ENCODE measurements around the gene NACC1.
"Not testable (repeated sequence)": the region's sequence is repeated elsewhere in the genome, so short reads cannot be mapped to it uniquely, and the experiment has no call there.

NACC1 gene

GRCh38 chr19:13121551-13122274, 3.6 kb downstream of the NACC1 start:
- DNase-seq, result no peak

DNA sequence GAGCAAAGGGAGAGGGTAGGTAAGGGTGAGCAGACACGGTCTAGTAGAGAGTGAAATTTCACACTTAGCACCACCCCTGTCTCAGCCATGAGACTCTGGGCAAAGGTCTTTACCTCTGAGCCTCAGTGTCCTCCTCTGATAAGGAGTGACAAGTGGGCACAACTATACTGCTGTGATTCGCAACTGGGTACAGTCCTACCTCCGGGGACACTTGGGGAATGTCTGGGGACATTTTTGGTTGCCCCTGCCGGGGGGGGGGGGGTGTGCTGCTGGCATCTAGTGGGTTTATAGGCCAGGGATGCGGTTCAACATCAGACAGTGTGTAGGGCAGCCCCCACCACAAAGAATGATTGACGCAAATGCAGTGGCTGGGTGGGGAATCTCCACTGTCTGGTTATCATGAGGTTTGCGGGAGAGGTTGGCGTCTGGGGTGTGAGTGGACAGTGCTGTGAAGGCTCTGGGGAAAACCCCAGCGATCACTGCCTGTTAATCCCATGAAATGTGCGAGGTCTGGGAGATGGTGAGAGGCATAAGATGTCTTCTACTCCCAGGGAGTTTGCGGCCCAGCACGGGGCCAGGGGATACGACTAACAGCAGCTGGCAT, 4.3 kb downstream of the NACC1 start:
- no peak for DNase-seq

DNA sequence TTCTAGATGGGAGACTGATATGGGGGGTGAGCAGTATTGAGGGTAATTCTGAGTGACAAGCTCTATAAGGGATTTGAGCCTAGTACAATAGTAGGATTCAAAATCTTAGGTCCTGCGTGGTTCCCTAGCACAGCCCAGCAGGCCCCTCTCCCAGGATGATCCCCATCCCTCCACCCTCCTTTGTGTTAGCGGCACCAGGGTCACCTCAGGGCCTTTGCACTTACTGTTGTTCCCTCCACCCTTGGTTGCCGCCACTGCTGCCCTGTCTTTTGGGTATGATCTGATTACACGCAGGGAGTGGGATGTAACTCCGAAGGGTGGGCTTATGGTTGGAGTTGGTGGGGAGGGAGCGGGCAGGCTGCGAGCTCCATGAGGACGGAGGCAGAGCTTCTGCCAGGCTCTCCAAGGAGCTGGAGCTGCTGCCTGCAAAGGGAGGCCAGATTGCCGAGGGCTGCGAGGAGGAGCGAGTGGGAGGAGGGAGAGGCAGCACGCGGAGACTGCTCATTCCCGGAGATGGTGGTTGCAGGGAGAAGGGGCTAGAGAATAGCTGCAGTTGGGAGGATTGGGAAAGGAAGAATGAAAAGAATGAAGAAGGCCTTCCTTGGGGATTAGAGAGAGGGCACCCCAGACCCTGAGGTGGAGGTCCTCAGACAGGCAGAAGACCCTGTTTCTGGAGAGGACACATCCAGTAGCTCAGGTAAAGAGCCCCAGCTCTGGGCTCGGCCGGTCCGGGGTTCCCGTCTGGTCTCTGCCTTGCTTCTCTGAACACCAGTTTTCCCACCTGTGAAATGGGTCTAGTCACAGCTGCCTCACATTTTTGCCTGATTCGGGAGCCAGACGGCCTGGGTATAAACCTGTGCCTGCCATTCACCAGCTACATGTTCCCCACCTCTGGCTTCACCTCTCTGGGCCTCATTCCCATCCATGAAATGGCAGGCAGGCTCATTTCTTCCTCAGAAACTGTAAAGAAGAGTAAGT, 5.2 kb downstream of the NACC1 start:
- no peak for DNase-seq

DNA sequence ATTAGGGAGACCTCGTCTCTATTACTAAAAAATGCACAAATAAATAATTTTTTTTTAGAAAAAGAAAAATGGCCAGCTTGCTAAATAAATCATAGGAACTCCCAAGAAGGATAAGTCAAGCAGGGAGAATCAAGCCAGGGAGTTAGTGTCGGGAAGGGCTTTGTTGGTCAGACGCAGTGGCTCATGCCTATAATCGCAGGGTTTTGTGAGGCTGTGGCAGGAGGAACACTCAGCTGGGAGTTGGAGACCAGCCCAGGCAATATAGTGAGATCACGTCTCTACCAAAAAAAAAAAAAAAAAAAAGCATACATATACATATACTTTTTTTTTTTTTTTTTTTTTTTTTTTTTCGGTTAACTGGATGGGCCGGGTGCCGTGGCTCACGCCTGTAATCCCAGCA, 9.0 kb downstream of the NACC1 start:
- no peak for DNase-seq

DNA sequence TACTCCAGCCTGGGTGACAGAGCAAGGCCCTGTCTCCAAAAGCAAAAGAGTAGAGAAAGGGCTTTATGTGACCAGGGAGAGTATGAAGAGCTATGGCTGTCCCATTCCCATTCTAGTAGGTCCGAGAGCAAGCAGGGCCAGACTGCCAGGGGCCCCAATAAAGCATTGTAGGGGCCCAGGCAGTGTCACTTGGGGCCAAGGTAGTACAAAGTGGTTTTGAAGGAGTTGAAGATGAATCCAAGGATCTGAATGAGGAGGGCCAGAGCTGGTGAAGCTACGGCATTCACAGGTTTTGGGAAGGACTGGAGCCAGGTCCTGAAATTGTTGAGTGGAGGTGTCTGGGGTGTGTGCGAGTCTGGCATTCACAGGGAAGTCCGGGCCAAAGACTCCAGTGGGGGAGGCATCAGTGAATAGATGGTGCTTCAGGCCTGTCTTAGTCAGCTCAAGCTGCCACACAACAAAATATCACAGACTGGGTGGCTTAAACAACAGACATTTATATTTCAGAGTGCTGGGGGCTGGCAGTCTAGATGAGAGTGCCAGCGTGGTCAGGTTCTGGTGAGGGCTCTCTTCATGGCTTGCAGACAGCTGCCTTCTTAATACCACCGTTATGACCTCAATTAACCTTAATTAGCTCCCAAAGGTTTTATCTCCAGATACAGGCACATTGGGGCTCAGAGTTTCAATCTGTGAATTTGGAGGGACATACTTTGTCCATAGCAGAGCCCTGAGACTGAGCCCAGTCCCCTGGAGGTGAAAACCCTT, 9.9 kb downstream of the NACC1 start:
- DNase-seq, result no peak

DNA sequence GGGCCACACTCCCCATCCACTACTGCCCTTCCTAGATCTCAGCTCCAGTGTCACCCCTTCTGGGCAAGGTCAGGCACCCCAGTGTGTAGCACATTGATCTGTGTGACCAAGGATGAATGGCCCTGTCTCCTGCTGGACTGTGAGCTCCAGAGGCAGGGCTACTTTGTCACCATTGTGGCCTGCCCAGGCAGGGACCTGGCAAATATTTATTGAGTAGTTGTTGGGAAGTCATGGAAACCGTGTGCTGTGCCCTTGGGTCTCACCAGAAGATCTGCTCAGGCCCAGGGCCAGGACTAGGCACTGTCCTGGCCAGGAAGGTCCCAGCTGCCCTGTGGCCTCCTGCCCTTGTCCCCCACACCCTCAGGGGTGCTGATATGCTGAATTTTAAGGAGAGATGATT, 10.5 kb downstream of the NACC1 start:
- no peak for DNase-seq

- no peak for DNase-seq
Measured at GRCh38 chr19:13129384-13129783, 11.3 kb downstream of the NACC1 start.

- DNase-seq, result no peak
Measured at GRCh38 chr19:13130886-13131490, 12.9 kb downstream of the NACC1 start.

- DNase-seq, result no peak
Measured at GRCh38 chr19:13132471-13133180, 14.6 kb downstream of the NACC1 start.

DNA sequence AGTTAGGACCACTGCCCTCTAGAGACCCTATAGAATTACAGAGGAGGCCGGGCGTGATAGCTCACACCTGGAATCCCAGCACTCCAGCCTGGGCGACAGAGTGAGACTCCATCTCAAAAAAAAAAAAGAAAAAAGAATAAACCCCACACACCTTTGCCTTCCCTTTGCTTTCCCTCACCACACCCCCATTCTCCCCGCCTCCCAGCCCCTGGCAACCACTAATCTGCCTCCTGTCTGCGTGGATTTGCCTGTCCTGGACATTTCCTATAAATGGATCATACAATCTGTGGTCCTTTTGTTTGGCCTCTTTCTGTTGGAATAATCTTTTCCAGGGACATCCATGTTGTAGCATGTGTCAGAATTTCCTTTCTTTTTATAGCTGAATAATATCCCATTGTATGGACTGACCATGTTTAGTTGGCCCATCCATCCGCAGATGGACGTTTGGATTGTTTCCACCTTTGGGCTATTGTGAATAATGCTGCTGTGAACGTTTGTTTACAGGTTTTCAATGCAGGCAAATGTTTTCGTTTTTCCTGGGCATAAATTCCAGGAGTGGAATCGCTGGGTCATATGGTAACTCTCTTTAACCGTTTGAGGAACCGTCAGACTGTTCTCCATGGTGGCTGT, 15.3 kb downstream of the NACC1 start:
- DNase-seq, result no peak

GRCh38 chr19:13134626-13135025, 16.6 kb downstream of the NACC1 start:
- DNase-seq, result no peak

DNA sequence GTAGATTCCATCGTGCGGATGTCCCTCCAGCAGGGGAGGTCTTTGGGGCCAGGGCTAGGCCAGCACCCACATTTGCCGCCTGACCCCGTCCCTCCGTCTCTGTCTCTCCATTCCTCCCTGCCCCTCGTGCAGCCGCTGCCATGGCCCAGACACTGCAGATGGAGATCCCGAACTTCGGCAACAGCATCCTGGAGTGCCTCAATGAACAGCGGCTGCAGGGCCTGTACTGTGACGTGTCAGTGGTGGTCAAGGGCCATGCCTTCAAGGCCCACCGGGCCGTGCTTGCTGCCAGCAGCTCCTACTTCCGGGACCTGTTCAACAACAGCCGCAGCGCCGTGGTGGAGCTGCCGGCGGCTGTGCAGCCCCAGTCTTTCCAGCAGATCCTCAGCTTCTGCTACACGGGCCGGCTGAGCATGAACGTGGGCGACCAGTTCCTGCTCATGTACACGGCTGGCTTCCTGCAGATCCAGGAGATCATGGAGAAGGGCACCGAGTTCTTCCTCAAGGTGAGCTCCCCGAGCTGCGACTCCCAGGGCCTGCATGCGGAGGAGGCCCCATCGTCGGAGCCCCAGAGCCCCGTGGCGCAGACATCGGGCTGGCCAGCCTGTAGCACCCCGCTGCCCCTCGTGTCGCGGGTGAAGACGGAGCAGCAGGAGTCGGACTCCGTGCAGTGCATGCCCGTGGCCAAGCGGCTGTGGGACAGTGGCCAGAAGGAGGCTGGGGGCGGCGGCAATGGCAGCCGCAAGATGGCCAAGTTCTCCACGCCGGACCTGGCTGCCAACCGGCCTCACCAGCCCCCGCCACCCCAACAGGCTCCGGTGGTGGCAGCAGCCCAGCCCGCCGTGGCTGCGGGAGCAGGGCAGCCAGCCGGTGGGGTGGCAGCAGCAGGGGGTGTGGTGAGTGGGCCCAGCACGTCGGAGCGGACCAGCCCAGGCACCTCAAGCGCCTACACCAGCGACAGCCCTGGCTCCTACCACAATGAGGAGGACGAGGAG, 17.3 kb downstream of the NACC1 start:
- DNase-seq, result no peak

DNA sequence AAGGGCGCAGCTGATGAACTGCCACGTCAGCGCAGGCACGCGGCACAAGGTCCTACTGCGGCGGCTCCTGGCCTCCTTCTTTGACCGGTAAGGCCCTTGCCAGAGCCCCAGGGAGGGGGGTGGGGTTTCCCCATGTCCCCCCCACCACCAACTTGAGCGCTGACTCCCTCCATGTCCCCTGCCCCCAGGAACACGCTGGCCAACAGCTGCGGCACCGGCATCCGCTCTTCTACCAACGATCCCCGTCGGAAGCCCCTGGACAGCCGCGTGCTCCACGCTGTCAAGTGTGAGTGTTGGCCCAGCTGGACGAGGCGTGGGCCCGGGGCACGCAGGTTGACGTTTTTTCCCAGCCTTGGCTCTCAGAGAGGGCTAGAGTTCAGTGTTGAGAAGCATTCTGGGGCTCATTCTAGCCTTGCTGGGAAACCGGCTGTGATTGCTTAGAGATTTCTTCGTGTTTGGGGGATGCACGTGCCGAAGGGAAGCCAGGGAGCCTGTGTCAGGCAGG, 19.3 kb downstream of the NACC1 start:
- DNase-seq, result no peak

GRCh38 chr19:13138171-13138915, 20.3 kb downstream of the NACC1 start:
- no peak for DNase-seq

DNA sequence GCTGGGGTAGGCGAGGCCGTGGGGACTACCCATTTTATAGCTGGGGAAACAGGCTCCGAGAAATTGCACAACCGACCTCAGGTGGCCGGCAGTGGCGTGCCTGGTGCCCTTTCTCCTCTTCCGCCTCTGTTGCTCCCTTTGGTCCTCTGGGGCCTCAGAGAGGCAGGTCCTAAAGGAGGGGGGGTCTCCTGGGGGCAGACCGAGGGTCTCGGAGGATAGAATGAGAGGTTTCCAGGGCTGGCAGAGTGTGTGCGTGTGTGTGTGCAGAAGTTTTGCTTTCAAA, 20.8 kb downstream of the NACC1 start:
- no peak for DNase-seq

DNA sequence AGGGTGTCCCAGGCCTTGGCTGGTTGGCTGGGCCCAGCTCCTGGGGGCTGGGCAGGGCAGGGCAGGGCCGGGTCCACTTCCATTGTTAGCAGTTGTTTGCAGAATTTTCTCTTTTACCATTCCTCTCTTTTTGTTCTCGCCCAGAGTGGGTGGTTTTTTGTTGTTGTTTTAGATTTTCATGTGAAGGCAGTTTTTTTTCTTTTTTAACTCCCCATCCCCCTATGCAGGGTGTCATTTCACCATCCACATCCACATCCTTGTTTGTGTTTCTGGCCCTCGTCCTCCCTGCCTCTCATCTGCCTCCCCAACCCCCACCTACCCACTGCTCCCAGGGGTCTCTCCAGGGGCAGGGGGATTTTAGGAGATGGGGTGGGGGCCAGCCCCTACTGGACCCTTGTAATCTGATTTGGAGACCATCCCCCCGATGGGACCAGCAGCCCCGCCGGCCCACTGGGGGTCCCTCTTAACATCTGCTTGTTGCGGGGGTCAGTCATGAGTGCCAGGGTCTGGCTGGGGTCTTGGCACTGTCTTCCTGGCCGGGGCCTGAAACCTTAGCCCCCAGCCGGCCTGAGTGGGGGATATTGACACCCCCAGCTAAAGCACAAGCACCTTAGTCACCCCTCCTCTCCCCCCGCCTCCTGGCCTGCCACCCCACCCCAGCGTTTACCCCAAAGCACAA, 21.7 kb downstream of the NACC1 start:
- no peak for DNase-seq

DNA sequence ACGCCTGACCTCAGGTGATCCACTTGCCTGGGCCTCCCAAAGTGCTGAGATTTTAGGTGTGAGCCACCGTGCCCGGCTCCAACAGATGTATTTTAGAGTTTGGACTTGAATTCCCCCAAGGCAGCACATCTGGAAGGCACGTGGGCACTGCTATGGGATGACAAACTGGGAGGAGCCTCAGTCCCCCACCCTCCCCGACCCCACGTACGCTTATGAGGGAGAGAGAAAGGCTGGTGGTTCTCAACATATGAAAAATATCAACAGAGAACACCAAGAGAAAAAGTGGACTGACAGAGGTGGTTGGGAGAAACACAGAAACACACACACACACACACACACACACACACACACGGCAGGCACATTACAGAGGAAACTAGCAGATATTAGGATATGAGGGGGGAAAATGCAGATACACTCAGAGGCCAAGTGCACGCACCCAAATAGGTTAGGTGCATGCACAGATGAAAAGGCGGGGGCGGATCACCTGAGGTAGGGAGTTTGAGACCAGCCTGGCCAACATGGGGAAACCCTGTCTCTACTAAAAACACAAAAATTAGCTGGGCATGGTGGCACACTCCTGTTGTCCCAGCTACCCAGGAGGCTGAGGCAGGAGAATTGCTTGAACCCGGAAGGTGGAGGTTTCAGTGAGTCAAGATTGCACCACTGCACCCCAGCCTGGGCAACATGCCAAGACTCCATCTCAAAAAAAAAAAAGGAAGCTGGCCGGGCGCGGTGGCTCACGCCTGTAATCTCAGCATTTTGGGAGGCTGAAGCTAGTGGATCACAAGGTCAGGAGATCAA, 28.9 kb downstream of the NACC1 start:
- no peak for DNase-seq

GRCh38 chr19:13149173-13149627, 31.1 kb downstream of the NACC1 start:
- DNase-seq, result not testable (repeated sequence)

Data from NCI-H774 (cell line).